Smooth muscle cell (in vitro differentiated cells): Measurements from ENCODE around the gene TFAP2B. TPM values are rescaled to one million over a fixed set of nuclear protein-coding genes. Genes with fewer than 3 reads are reported as not detected.

Experiments used
- DNase-seq: peaks from one replicate; lab custom pipeline; 2025; ENCODE audit not compliant: unreplicated experiment; lab: John Stamatoyannopoulos, UW
- H2AFZ ChIP-seq: fragments of 200-600 bp; sonication (generic); 2 replicates; pipeline ENCODE4 v1.6.0; 2016; ENCODE audit warnings: antibody characterized with exemption, low read depth, mild to moderate bottlenecking
- H3F3A ChIP-seq: fragments of 200-600 bp; sonication (generic); 2 replicates; pipeline ENCODE4 v1.6.0; 2017; ENCODE audit warnings: antibody characterized with exemption, low read depth
- H3K27ac ChIP-seq: fragments of 200-600 bp; sonication (generic); 2 replicates; pipeline ENCODE4 v1.5.1; 2016; ENCODE audit warnings: low read depth, mild to moderate bottlenecking
- H3K27me3 ChIP-seq: fragments of 200-600 bp; sonication (generic); 2 replicates; pipeline ENCODE4 v1.6.1; 2016; ENCODE audit warnings: low read depth, mild to moderate bottlenecking
- H3K36me3 ChIP-seq: fragments of 200-600 bp; sonication (generic); 2 replicates; pipeline ENCODE4 v1.5.1; 2016; ENCODE audit warnings: low read depth
- H3K4me1 ChIP-seq: fragments of 200-600 bp; sonication (generic); 2 replicates; pipeline ENCODE4 v1.5.1; 2016; ENCODE audit warnings: low read depth
- H3K4me2 ChIP-seq: fragments of 200-600 bp; sonication (generic); 2 replicates; pipeline ENCODE4 v1.6.0; 2016; ENCODE audit warnings: mild to moderate bottlenecking
- H3K4me3 ChIP-seq: fragments of 200-600 bp; sonication (generic); 2 replicates; pipeline ENCODE4 v1.5.1; 2016; ENCODE audit warnings: mild to moderate bottlenecking
- H3K79me2 ChIP-seq: fragments of 200-600 bp; sonication (generic); 2 replicates; pipeline ENCODE4 v1.6.0; 2016; ENCODE audit warnings: low read depth, mild to moderate bottlenecking
- H3K9ac ChIP-seq: fragments of 200-600 bp; sonication (generic); 2 replicates; pipeline ENCODE4 v1.6.0; 2016; ENCODE audit warnings: low read depth
- H3K9me3 ChIP-seq: fragments of 200-600 bp; sonication (generic); replicated peaks from 2 replicates; pipeline ENCODE4 v1.5.1; 2016; ENCODE audit warnings: low read depth
- H4K20me1 ChIP-seq: fragments of 200-600 bp; sonication (generic); 2 replicates; pipeline ENCODE4 v1.6.0; 2016; ENCODE audit warnings: low read depth
- CTCF ChIP-seq: fragments of 200-600 bp; sonication (generic); IDR thresholded peaks from 2 replicates; pipeline ENCODE4 v1.5.1; 2017; ENCODE audit warnings: borderline replicate concordance, mild to moderate bottlenecking, antibody characterized with exemption; ENCODE audit not compliant: insufficient read depth, poor library complexity, severe bottlenecking
- WGBS: methylation state at CpG from one replicate; pipeline ENCODE4 v1.1.7; 2016; ENCODE audit warnings: low lambda C conversion rate; 5-methylcytosine and 5-hydroxymethylcytosine counted together
- polyA plus RNA-seq: library from polyadenylated mRNA; unstranded; fragments of >200 nt; fragmentation: Nextera tagmentation; extraction: Ambion mirVana; gene quantifications from 2 replicates; pipeline ENCODE4 v1.2.1, GENCODE V29; 2016
- total RNA-seq: library from RNA; depleted of rRNA; stranded (reverse); fragments of >200 nt; gene quantifications from 2 replicates; pipeline ENCODE4 v1.2.3, GENCODE V29; 2014

Gene TFAP2B
- total and polyA plus RNA-seq, 2 experiments from 2014 or later, result not detected

DNA sequence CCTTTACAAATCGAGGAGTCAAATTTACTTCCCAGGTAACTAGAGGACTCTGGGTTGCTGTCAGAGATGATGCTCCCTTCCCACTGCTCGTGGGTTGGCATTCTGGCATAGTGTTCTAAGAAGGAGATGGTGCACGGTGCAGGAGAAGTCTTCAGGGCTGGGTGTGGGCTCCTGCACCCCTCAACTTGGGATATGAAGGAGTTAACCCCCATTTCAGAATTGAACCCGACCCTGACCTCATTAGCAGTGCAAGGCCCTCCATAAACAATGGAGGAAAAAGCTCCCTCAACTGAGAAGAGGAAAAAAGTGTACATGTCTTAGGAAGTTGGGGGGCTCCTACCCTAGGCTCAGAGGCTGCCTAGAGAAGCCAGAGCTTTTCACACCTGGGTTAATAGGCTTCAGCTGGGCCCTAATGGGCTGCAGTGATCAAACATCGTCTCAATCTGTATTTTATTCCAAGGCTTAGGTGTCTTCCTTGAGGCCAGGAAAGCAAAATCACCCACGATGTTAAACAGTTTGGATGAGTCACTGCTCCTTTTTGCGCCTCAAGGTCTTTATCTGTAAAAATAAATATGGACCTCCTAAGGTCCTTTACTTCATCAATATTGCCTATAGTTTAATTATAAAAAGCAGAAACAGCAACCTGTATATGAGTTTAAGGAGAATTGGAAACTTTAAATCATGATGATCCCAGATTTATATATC, 29.4 kb downstream of the TFAP2B start:
- no peaks in the 10 kb centered on the region for H3K79me2 ChIP-seq
- DNase-seq, result no peak
- H4K20me1 ChIP-seq, result no peaks in the 10 kb centered on the region
- no peaks in the 10 kb centered on the region for H3K9me3 ChIP-seq
- H3K27ac ChIP-seq, result no peak overlapping the region
- H3K36me3 ChIP-seq, result no peaks in the 10 kb centered on the region
- H3K9ac ChIP-seq, result no peak overlapping the region
- H3K27me3 ChIP-seq, result peaks cover 100% of the 10 kb centered on the region
- H3K4me2 ChIP-seq, result no peak overlapping the region
- no peaks in the 10 kb centered on the region for H3F3A ChIP-seq
- H3K4me3 ChIP-seq, result no peak overlapping the region
- no peak overlapping the region for H2AFZ ChIP-seq
- 14% methylated on average over 7 of the region's 7 CpGs for WGBS
- peaks cover 31% of the 10 kb centered on the region for H3K4me1 ChIP-seq
- TF ChIP-seq CTCF, result no peak

DNA sequence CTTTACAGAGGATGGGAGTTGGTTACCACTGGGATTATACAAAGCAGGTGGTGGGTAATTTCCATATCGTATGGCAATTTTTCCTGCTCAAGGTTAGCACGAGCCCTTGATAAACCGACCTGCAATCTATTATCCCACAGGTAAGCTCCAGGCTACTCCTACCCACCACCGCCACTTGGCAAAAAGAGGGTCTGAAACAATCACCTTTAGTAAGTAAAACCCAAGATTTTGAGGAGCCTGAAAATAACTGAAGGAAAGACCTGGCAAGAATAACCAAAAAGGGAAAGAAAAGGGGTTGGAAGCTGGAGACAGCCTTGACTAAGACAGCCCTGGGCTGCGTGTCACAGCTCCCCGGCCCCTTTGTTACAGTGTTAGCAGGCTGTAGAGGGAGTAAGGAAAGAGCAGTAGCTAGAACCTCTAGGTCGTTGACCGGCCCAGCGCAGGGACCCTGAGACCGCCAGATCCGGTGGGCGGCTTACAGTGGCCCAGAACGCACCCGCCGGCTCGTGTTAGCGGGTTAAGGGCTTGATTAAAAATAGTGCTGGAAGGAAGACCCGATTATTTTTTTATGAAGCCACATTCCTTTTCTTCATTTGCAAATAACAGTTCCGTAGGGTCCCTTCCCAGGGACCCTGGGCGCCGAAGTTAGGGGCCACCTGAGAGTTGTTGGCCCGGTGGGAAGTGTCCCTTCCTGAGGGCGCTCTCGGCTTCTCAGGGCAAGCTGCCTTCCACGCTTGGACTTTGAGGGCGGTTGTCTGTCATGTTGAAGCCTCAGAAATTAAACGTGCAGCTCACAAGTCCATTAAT, 30.5 kb downstream of the TFAP2B start:
- no peak for TF ChIP-seq CTCF
- Histone ChIP-seq H3K4me1 (peaks cover 20% of the 10 kb centered on the region), H3K27me3 (peaks cover 100% of the 10 kb centered on the region), H3K79me2 (no peaks in the 10 kb centered on the region), H3K4me3 (peak overlapping the region; percentile 40), H3K36me3 (no peaks in the 10 kb centered on the region), H3K27ac (no peak overlapping the region), H3K9me3 (no peaks in the 10 kb centered on the region), H3F3A (no peaks in the 10 kb centered on the region), H4K20me1 (no peaks in the 10 kb centered on the region), H3K4me2 (peak overlapping the region; percentile 86), H3K9ac (no peak overlapping the region), H2AFZ (no peak overlapping the region)
- 5% methylated on average over 27 of the region's 27 CpGs for WGBS
- no peak for DNase-seq

DNA sequence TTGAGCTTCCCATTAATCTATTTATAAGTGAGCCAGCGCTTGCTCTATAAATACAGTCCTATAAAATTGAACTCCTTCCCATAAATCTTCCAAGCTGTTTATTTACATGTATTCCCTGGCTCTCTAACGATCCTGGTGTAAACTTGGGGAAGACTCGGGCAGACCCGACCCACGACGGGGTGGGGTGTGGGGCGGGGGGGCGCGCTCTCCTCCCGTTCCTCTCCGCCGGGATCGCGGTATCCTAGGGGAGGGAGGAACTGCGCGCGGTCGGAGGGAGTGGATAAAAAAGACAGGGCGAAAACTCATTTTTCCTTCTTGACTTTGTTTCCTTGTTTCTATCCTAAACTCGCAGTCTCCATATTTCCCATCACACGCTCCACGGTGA, 31.1 kb downstream of the TFAP2B start:
- Histone ChIP-seq H3K36me3 (no peaks in the 10 kb centered on the region), H3K4me3 (peak overlapping the region; percentile 40), H2AFZ (no peak overlapping the region)

More for the DNA sequence above, 31.1 kb downstream of the TFAP2B start:
- Histone ChIP-seq H3K4me1 (peaks cover 18% of the 10 kb centered on the region), H3K9ac (no peak overlapping the region), H3K27me3 (peaks cover 100% of the 10 kb centered on the region), H3F3A (no peaks in the 10 kb centered on the region), H4K20me1 (no peaks in the 10 kb centered on the region), H3K4me2 (peak overlapping the region; percentile 86), H3K9me3 (no peaks in the 10 kb centered on the region), H3K27ac (no peak overlapping the region), H3K79me2 (no peaks in the 10 kb centered on the region)
- WGBS, result 3% methylated on average over 22 of the region's 22 CpGs
- TF ChIP-seq CTCF, result no peak
- no peak for DNase-seq
